AG04450 (cell line): ENCODE measurements around the gene VPS37C. TPM values are rescaled to one million over a fixed set of nuclear protein-coding genes. Genes with fewer than 3 reads are reported as not detected.

Experiments
- CTCF ChIA-PET: fragments of 300-600, 350-600 bp; formaldehyde crosslinking; extraction: SDS; loops from one replicate; lab custom pipeline; 2022; ENCODE audit warnings: antibody characterized with exemption, inconsistent platforms; lab: Charles Lee
- POLR2A ChIA-PET: fragments of 350-600 bp; formaldehyde crosslinking; extraction: SDS; loops from one replicate; lab custom pipeline; 2021; ENCODE audit warnings: antibody characterized with exemption, inconsistent platforms; lab: Yijun Ruan, JAX
- DNase-seq: peaks from one replicate; pipeline ENCODE4 v3.0.0-alpha.2; 2011; ENCODE audit warnings: low read depth, low spot score
- H3K27ac ChIP-seq: one replicate; pipeline ENCODE4 v1.5.1; 2012; ENCODE audit warnings: low read depth, low read length, control low read depth
- H3K27me3 ChIP-seq: one replicate; pipeline ENCODE4 v1.6.0; 2012; ENCODE audit warnings: low read length; ENCODE audit not compliant: control insufficient read depth, insufficient read depth
- H3K4me3 ChIP-seq: 2 replicates; pipeline ENCODE4 v1.5.1; 2011; ENCODE audit warnings: mild to moderate bottlenecking, low read depth, low read length, control low read depth
- H3K9me3 ChIP-seq: 2 replicates; pipeline ENCODE4 v1.5.1; 2012; ENCODE audit warnings: low read length; ENCODE audit not compliant: control insufficient read depth, insufficient read depth
- polyA plus RNA-seq: library from polyadenylated mRNA; depleted of rRNA; stranded (reverse); fragments of >200 nt; gene quantifications from 2 replicates; pipeline ENCODE4 v1.2.3, GENCODE V29; 2011
- TF ChIP-seq, protein P1 (sequence below): IDR thresholded peaks from 2 replicates; pipeline ENCODE4 v1.5.1; 2011; ENCODE audit warnings: low read depth, low read length, control low read depth, inconsistent platforms

Gene VPS37C
- polyA plus RNA-seq, 1 experiment, result 10.9 TPM

DNA sequence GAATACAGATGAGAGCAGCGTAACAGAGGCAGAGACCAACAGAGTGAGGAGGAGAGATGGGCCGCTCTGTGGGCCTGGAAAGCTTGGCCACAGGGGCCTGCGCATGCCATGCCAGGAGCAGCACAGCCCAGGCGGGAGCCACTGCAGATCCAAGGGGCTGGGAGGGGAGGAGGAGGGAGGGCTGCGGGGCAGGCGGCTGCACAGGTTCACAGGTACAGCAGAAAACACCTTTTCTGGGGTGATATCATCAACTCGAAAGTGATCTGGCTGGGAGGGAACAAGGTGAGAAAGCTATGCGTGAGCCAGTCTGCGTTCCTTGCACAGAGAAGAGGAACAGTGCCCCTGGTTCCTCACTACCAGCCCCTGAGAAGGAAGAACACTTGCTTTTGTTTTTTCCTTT, 14.8 kb downstream of the VPS37C start:
- H3K27me3 ChIP-seq, result no peaks in the 10 kb centered on the region
- H3K4me3 ChIP-seq, result no peak overlapping the region
- DNase-seq, result no peak
- TF ChIP-seq, protein P1, sequence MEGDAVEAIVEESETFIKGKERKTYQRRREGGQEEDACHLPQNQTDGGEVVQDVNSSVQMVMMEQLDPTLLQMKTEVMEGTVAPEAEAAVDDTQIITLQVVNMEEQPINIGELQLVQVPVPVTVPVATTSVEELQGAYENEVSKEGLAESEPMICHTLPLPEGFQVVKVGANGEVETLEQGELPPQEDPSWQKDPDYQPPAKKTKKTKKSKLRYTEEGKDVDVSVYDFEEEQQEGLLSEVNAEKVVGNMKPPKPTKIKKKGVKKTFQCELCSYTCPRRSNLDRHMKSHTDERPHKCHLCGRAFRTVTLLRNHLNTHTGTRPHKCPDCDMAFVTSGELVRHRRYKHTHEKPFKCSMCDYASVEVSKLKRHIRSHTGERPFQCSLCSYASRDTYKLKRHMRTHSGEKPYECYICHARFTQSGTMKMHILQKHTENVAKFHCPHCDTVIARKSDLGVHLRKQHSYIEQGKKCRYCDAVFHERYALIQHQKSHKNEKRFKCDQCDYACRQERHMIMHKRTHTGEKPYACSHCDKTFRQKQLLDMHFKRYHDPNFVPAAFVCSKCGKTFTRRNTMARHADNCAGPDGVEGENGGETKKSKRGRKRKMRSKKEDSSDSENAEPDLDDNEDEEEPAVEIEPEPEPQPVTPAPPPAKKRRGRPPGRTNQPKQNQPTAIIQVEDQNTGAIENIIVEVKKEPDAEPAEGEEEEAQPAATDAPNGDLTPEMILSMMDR, result no peak
- H3K27ac ChIP-seq, result no peak overlapping the region
- H3K9me3 ChIP-seq, result no peaks in the 10 kb centered on the region; the same call in 1 of the 2 replicates
- POLR2A ChIA-PET, result no interaction called here
- CTCF ChIA-PET, result no interaction called here

DNA sequence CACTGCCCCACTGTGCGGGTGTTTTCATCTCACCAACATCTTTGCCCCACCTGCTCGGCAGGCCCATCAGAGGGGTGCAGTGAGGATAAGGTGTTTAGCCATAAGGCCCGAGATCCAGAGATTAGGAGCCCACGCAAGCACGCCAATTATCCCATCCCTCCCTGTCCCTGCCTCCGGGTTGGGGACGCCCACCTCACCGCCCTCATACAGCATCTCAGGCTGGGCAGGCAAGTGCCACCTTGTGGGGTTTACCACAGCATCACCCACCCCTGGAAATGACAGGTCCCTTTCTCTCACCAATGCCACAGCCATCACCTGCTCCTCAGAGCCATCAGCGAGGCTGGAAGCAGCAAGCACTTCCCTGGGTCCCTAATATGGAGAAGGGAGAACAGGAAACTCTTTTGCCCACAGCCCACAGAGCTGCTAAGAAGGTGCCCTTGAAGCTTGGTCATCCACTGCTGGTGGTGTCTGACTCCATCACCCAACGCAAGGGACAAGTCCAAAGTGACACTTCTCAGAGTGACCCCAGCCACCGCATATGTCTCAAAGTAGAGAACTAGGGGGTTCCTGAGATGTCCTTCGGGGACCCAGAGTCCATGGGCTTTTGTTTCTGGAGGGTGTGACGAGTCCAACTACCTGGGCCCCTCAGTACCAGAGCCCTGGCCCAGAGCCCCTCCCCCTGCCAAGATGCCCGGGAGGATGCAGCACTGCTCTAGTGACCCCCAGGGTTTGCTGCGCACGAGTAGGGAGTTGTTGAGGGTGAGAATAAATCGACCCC, 15.8 kb downstream of the VPS37C start:
- CTCF ChIA-PET, result interaction anchor here (1.2 kb wide), 1 partner anchor 16 kb away, joined by 6 read pairs; no protein-coding TSS in a partner anchor
- POLR2A ChIA-PET, result no interaction called here

DNA sequence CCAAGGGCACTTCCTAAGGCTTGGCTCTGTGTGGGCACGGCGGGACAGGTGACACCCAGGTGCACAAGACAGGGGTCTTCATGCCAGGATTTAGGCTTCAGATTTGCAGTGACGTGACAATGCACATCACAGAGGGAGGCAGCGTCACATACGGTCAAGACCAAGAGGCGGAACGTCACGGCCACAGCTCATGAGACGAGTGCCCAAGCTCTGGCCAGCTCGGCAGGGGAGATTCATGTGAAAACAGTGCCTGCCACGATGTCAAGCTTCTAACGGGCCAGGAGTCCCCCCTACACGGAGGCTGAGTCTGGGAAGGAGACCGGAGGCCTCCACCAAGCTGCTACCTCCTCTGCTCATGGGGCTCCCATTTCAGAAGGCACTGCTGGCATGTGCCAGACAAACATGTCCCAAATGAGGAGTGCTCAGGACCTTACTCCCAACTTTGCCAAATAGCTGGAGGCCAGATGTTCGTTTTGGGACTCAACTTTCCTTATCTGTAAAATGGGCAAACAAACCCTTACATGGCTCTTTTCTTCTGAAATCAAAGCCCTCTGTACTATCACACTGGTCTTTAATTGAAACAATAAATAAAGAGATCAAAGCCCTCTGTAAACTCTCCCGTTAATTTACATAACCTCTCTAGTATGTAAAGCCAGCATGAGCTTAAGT, 16.6 kb downstream of the VPS37C start:
- CTCF ChIA-PET, result interaction anchor here (0.7 to 1.2 kb wide), 2 partner anchors 16 to 301 kb away, joined by 5 to 6 read pairs; no protein-coding TSS in a partner anchor
- POLR2A ChIA-PET, result no interaction called here
- no peak for DNase-seq
- TF ChIP-seq, protein P1, result no peak
- Histone ChIP-seq H3K9me3 (no peaks in the 10 kb centered on the region; the same call in 1 of the 2 replicates), H3K27me3 (no peaks in the 10 kb centered on the region), H3K27ac (no peak overlapping the region), H3K4me3 (no peak overlapping the region)

More for the DNA sequence above, 15.8 kb downstream of the VPS37C start:
- TF ChIP-seq, protein P1, result no peak
- Histone ChIP-seq H3K9me3 (no peaks in the 10 kb centered on the region; the same call in 1 of the 2 replicates), H3K27ac (no peak overlapping the region), H3K27me3 (no peaks in the 10 kb centered on the region), H3K4me3 (no peak overlapping the region)
- no peak for DNase-seq

DNA sequence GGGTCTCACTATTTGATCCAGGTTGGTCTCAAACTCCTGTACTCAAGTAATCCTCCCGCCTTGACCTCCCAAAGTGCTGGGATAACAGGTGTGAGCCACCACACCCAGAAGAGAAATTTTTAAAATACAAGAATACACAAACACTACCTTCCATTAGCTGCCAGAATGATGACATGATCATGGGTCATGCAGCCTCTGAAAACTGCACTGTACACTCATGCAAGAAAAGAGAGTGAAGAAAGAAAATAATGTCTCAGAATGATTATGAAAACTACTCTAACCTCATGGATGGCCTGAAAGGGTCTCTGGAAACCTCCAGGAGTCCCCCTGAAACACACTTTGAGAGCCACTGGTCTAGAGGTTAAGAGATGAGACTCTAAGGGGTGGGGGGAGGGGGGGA, 18.8 kb downstream of the VPS37C start:
- no peak for DNase-seq
- CTCF ChIA-PET, result interaction anchor here (0.6 to 5.2 kb wide), 3 partner anchors 13 to 154 kb away, joined by 3 to 37 read pairs (median 5); no protein-coding TSS in a partner anchor

More for the DNA sequence above, 18.8 kb downstream of the VPS37C start:
- no peaks in the 10 kb centered on the region for H3K27me3 ChIP-seq
- no peak overlapping the region for H3K27ac ChIP-seq
- POLR2A ChIA-PET, result interaction anchor here (1.0 kb wide), 1 partner anchor 19 kb away, joined by 4 read pairs; the partner anchor contains the start of gene VPS37C
- TF ChIP-seq, protein P1, result no peak
- H3K4me3 ChIP-seq, result no peak overlapping the region
- no peaks in the 10 kb centered on the region for H3K9me3 ChIP-seq
